Progenitor cell of endocrine pancreas (in vitro differentiated cells): ENCODE results near the gene SRP68. TPM values are rescaled to one million over a fixed set of nuclear protein-coding genes. Genes with fewer than 3 reads are reported as not detected.
"Not testable (repeated sequence)": the region's sequence is repeated elsewhere in the genome, so short reads cannot be mapped to it uniquely, and the experiment has no call there.

ENCODE experiments used
- DNase-seq: peaks from one replicate; pipeline ENCODE4 v3.0.0; 2021; ENCODE audit warnings: low spot score; ENCODE audit not compliant: unreplicated experiment
- H3K27ac Mint-ChIP-seq: 2 replicates; pipeline ENCODE4 v1.8.0; 2021; ENCODE audit warnings: mild to moderate bottlenecking, moderate library complexity, mixed read lengths
- H3K27me3 Mint-ChIP-seq: 2 replicates; pipeline ENCODE4 v1.8.0; 2021; ENCODE audit warnings: mixed read lengths
- H3K36me3 Mint-ChIP-seq: 2 replicates; pipeline ENCODE4 v1.8.0; 2022; ENCODE audit warnings: mixed read lengths; ENCODE audit not compliant: insufficient read depth
- H3K4me1 Mint-ChIP-seq: 2 replicates; pipeline ENCODE4 v1.8.0; 2021; ENCODE audit warnings: low read depth, mixed read lengths
- H3K4me3 Mint-ChIP-seq: 2 replicates; pipeline ENCODE4 v1.8.0; 2021; ENCODE audit warnings: low read depth, mild to moderate bottlenecking, moderate library complexity, mixed read lengths
- H3K9me3 Mint-ChIP-seq: 2 replicates; pipeline ENCODE4 v1.8.0; 2021; ENCODE audit warnings: low read depth, mixed read lengths
- total RNA-seq: library from RNA; stranded (reverse); gene quantifications from 2 replicates; pipeline ENCODE4 v1.2.1, GENCODE V29; 2021
- TF ChIP-seq, protein P1 (sequence below): fragments of 200-600 bp; sonication (generic); IDR thresholded peaks from one replicate; pipeline ENCODE4 v1.5.0; 2021; ENCODE audit warnings: antibody characterized with exemption, mild to moderate bottlenecking; ENCODE audit not compliant: unreplicated experiment

SRP68 gene
- total RNA-seq, 1 donor from 2014 or later = 74.9 TPM

DNA sequence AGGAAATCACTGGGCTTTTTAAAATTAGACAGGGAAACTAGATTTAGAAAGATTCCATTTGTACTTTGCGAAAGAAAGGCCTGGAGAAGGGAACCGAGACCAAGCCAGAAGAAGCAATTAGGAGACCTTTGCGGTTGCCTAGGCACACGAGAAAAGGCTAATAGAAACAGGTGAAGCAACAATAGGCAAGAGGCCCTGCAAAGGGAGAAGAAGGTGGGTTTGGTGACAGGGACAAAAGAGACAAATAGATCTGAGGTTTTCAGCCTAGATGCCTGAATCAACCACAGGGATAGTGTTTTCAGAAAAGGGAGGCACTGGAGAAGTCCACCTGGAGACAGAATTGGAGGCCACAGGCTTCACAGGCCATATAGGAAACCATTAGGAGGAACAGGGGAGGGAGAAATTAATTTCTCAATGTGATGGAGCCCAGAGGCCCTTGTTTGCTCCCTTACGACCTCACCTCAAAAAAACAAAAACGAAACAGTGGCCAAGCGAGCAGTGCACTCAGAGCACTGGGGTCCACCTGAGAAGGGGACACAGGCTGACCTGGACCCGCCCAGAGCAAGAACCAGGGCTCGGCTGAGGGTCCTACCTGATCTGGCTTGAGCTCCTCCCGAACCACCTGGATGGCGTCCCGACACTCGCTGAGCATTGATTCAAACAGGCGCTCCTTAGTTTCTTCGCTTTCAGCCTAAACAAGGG lies 22.3 kb downstream of the SRP68 start:
- H3K4me3 Mint-ChIP-seq = no peak overlapping the region
- H3K36me3 Mint-ChIP-seq = peaks cover 30% of the 10 kb centered on the region
- H3K4me1 Mint-ChIP-seq = peaks cover 8% of the 10 kb centered on the region
- TF ChIP-seq, protein P1, sequence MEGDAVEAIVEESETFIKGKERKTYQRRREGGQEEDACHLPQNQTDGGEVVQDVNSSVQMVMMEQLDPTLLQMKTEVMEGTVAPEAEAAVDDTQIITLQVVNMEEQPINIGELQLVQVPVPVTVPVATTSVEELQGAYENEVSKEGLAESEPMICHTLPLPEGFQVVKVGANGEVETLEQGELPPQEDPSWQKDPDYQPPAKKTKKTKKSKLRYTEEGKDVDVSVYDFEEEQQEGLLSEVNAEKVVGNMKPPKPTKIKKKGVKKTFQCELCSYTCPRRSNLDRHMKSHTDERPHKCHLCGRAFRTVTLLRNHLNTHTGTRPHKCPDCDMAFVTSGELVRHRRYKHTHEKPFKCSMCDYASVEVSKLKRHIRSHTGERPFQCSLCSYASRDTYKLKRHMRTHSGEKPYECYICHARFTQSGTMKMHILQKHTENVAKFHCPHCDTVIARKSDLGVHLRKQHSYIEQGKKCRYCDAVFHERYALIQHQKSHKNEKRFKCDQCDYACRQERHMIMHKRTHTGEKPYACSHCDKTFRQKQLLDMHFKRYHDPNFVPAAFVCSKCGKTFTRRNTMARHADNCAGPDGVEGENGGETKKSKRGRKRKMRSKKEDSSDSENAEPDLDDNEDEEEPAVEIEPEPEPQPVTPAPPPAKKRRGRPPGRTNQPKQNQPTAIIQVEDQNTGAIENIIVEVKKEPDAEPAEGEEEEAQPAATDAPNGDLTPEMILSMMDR = no peak
- H3K27ac Mint-ChIP-seq = no peak overlapping the region
- no peaks in the 10 kb centered on the region for H3K27me3 Mint-ChIP-seq
- no peak for DNase-seq
- H3K9me3 Mint-ChIP-seq = no peaks in the 10 kb centered on the region

- H3K9me3 Mint-ChIP-seq = no peaks in the 10 kb centered on the region
- DNase-seq = no peak
- H3K36me3 Mint-ChIP-seq = peaks cover 32% of the 10 kb centered on the region
- no peak overlapping the region for H3K4me3 Mint-ChIP-seq
- H3K27me3 Mint-ChIP-seq = no peaks in the 10 kb centered on the region
- H3K4me1 Mint-ChIP-seq = peaks cover 8% of the 10 kb centered on the region
- TF ChIP-seq, protein P1 = no peak
- no peak overlapping the region for H3K27ac Mint-ChIP-seq
Measured at GRCh38 chr17:76049239-76049638, 23.1 kb downstream of the SRP68 start.

DNA sequence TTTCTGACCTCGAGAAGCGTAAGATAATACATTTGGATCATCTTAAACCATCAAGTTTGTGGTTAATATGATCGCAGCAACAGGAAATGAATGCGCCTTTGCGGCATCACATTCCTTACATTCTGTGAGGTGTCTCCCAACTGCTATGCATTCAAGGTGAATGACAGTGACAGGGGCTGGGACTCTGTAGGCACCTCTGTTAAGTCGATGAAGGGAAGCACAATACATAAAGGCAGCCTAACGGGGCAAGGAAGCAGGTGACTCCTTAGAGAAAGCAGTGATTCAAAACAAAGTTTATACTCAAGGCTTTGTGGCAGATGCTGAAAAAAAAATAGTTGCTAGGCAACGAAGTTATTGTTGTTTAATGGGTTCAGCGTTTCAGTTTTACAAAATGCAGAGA lies 23.6 kb downstream of the SRP68 start:
- Mint-ChIP-seq H3K27ac (no peak overlapping the region), H3K9me3 (no peaks in the 10 kb centered on the region), H3K4me3 (no peak overlapping the region), H3K4me1 (peaks cover 3% of the 10 kb centered on the region), H3K36me3 (peaks cover 33% of the 10 kb centered on the region), H3K27me3 (no peaks in the 10 kb centered on the region)
- DNase-seq = no peak
- TF ChIP-seq, protein P1 = no peak

DNA sequence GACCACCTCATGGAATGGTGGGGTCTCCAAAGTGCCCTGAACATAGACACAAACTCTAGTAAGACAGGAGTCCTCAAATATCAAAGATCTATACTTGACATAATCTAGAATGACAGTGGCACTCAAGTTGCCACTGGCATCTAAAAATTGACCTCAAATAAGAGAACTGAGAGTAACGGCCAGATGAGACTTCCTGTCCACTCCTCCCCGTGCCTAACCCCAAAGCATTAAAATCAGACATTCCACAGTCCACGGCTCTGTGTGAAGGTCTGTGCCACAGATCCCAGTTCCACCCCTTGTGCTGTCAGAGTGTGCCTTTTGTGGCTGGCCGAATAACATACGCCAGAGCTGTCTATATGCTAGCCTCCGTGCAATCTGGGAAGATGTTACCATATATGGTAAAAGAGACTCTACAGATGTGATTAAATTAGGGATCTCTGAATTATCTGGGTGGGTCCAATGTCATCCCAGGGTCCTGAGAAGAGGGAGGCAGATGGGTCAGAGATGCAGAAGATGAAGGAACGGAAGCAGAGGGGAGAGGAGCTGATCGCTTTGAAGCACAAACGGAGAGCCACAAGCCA lies 24.2 kb downstream of the SRP68 start:
- TF ChIP-seq, protein P1 = no peak
- Mint-ChIP-seq H3K36me3 (peaks cover 32% of the 10 kb centered on the region), H3K4me1 (peaks cover 3% of the 10 kb centered on the region), H3K4me3 (no peak overlapping the region), H3K9me3 (no peaks in the 10 kb centered on the region), H3K27ac (no peak overlapping the region), H3K27me3 (no peaks in the 10 kb centered on the region)
- no peak for DNase-seq

DNA sequence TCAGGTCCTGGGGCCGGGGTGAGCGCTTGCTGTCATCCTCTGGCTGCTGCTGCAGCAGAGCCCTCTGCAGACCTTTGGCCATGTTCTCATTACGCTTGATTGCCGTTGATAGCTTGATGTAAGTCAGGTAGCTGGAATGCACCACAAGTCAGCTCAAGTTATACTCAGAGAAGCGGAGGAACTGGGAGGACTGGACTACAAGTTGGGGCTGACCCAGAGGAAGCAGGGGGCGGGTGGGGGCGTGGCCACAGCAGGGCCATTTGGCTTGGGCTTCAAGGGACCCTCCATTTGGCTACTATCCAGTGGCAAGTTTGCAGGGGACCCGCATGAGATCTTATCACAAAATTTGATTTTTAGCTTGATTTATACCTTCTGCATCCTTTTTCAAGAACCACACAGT lies 26.3 kb downstream of the SRP68 start:
- H3K4me1 Mint-ChIP-seq = peaks cover 1% of the 10 kb centered on the region
- TF ChIP-seq, protein P1 = no peak
- no peaks in the 10 kb centered on the region for H3K27me3 Mint-ChIP-seq
- no peak overlapping the region for H3K4me3 Mint-ChIP-seq
- H3K9me3 Mint-ChIP-seq = no peaks in the 10 kb centered on the region
- peaks cover 33% of the 10 kb centered on the region for H3K36me3 Mint-ChIP-seq
- H3K27ac Mint-ChIP-seq = no peak overlapping the region
- no peak for DNase-seq

- not testable (repeated sequence) for H3K27me3 Mint-ChIP-seq, H3K4me1 Mint-ChIP-seq, H3K27ac Mint-ChIP-seq, H3K4me3 Mint-ChIP-seq, H3K9me3 Mint-ChIP-seq, DNase-seq
- peaks cover 33% of the 10 kb centered on the region for H3K36me3 Mint-ChIP-seq
Measured at GRCh38 chr17:76044475-76045007, 27.8 kb downstream of the SRP68 start.

GRCh38 chr17:76042868-76043267 lies 29.4 kb downstream of the SRP68 start:
- not testable (repeated sequence) for H3K27me3 Mint-ChIP-seq, DNase-seq, H3K4me1 Mint-ChIP-seq, H3K27ac Mint-ChIP-seq, H3K9me3 Mint-ChIP-seq, H3K4me3 Mint-ChIP-seq
- peaks cover 34% of the 10 kb centered on the region for H3K36me3 Mint-ChIP-seq
